Left cardiac atrium (tissue), 4 donors: ENCODE measurements around the gene IVD. TPM values are rescaled to one million over a fixed set of nuclear protein-coding genes. Genes with fewer than 3 reads are reported as not detected.

Experiments used
- ATAC-seq, 2 donors: fragments of 200-7000 bp; cut with Tn5 transposase; one replicate each; pipeline ENCODE4 v1.9.1; 2020; ENCODE audit warnings: mild to moderate bottlenecking in 2 of 2, moderate library complexity in 2 of 2
- DNase-seq: peaks from one replicate; pipeline ENCODE4 v3.0.0-alpha.2; 2020
- intact Hi-C, 2 donors: fragments of 100-400 bp; cut with DNase I; formaldehyde crosslinking; loops; one replicate each; pipeline versions ENCODE4 v1.14.1 to v1.15.1; 2022 to 2023
- total RNA-seq, 2 donors: library from RNA; stranded (reverse); fragmentation: NEBNext Ultra II Directional; extraction: Animal tissue kit (Norgen Biotek cat#: 25700); gene quantifications; one replicate each; pipeline ENCODE4 v1.2.1, GENCODE V29; 2021
- donor health status: DM: no; HTN: yes; CAD: no.
- donor health status: DM: no; HTN: yes; CAD: no; lungs with severe emphysema.
- donor health status: DM: yes; HTN: yes; CAD: no.
- donor health status: Dilated cardiomyopathy.

The IVD gene
- total RNA-seq, 2 donors from 2014 or later, result 58.4 to 63.4 TPM

- DNase-seq (no peak), ATAC-seq (no peak)
- intact Hi-C loops, result no loop called here
Observed at GRCh38 chr15:40464595-40465185, 59.1 kb downstream of the IVD start.

- no peak for ATAC-seq
Observed at GRCh38 chr15:40465939-40466338, 60.3 kb downstream of the IVD start.

GRCh38 chr15:40466426-40467260 lies 61.0 kb downstream of the IVD start:
- DNase-seq, result no peak
- intact Hi-C loops, result no loop called here
- no peak for ATAC-seq

More at GRCh38 chr15:40465939-40466338, 60.3 kb downstream of the IVD start:
- intact Hi-C loops, result no loop called here
- no peak for DNase-seq

GRCh38 chr15:40467261-40467615 lies 61.6 kb downstream of the IVD start:
- ATAC-seq (no peak), DNase-seq (no peak)
- intact Hi-C loops, result no loop called here

- ATAC-seq (no peak), DNase-seq (no peak)
- intact Hi-C loops, result no loop called here
Observed at GRCh38 chr15:40468898-40469331, 63.3 kb downstream of the IVD start.

GRCh38 chr15:40469776-40470390 lies 64.3 kb downstream of the IVD start:
- ATAC-seq, result peak in 1 of 2 donors; percentile 1
- intact Hi-C loops, result no loop called here
- DNase-seq, result no peak

- peak; percentile 89 to 94 for ATAC-seq
- intact Hi-C loops, result no loop called here
- DNase-seq, result peak; percentile 69
Observed at GRCh38 chr15:40470423-40471104, 65.0 kb downstream of the IVD start, which contains the start of gene CHST14. Gene CHST14, plus strand, starts transcription at chr15:40470984. Its CDS starts 230 bp downstream, at chr15:40471214.

Other genes starting within 250 kb of the IVD start
- 1 to 10 TPM in 1 of 2 donors, under 1 TPM in 1; 0.71 to 1.3 TPM for gene BUB1B, start 244.7 kb upstream of the IVD start, total RNA-seq
- gene PAK6, start 166.7 kb upstream of the IVD start, total RNA-seq, result 10 to 100 TPM in 1 of 2 donors, 1 to 10 TPM in 1; 6.8 to 10.1 TPM
- gene ANKRD63, start 122.7 kb upstream of the IVD start, total RNA-seq, result under 1 TPM in 1 of 2 donors, not detected in 1; 0.65 TPM
- 10 to 100 TPM in 1 of 2 donors, 1 to 10 TPM in 1; 8.4 to 13.5 TPM for gene PLCB2, start 97.9 kb upstream of the IVD start, total RNA-seq
- 10 to 100 TPM; 53.4 to 76.6 TPM for gene INAFM2, start 82.1 kb upstream of the IVD start, total RNA-seq
- 10 to 100 TPM; 72.1 to 83.8 TPM for gene CCDC9B, start 64.9 kb upstream of the IVD start, total RNA-seq
- gene PHGR1, start 54.8 kb upstream of the IVD start, total RNA-seq, result not detected
- gene DISP2, start 47.6 kb upstream of the IVD start, total RNA-seq, result 1 to 10 TPM in 1 of 2 donors, under 1 TPM in 1; 0.31 to 6.5 TPM
- 1 to 10 TPM; 7.2 to 8.0 TPM for gene KNSTRN, start 23.1 kb upstream of the IVD start, total RNA-seq
- gene BAHD1, start 35.2 kb downstream of the IVD start, total RNA-seq, result 10 to 100 TPM; 14.5 to 14.8 TPM
- gene CHST14, start 65.2 kb downstream of the IVD start, total RNA-seq, result 10 to 100 TPM in 1 of 2 donors, 1 to 10 TPM in 1; 9.9 to 10.7 TPM
- gene CCDC32, start 159.2 kb downstream of the IVD start, total RNA-seq, result 10 to 100 TPM; 16.9 to 22.7 TPM
- gene RPUSD2, start 163.5 kb downstream of the IVD start, total RNA-seq, result 10 to 100 TPM in 1 of 2 donors, 1 to 10 TPM in 1; 7.9 to 11.3 TPM
- gene KNL1, start 188.5 kb downstream of the IVD start, total RNA-seq, result 1 to 10 TPM in 1 of 2 donors, under 1 TPM in 1; 0.55 to 1.1 TPM